MCF 10A (cell line): ENCODE data around the gene CCNL2. TPM values are rescaled to one million over a fixed set of nuclear protein-coding genes. Genes with fewer than 3 reads are reported as not detected.
A peak's percentile ranks its signal among the peaks of the same experiment; 100 is the strongest.

ENCODE experiments used
- BruUV-seq: library from RNA; stranded (reverse); fragments of 400-500 nt; replicated peaks from 2 replicates; lab custom pipeline; 2021; lab: Mats Ljungman, UMichigan
- CTCF ChIA-PET: fragments of 300-600 bp; sonication (Branson Sonifier 250); formaldehyde crosslinking; extraction: SDS; loops from one replicate; lab custom pipeline; 2021; ENCODE audit warnings: antibody characterized with exemption, inconsistent platforms; lab: Yijun Ruan, JAX
- POLR2A ChIA-PET: fragments of 300-600, 350-650 bp; sonication (Branson Sonifier 250); formaldehyde crosslinking; extraction: SDS; loops from one replicate; lab custom pipeline; 2020; ENCODE audit warnings: antibody characterized with exemption, inconsistent platforms; lab: Yijun Ruan, JAX
- DNase-seq: peaks from one replicate; pipeline ENCODE4 v3.0.0-alpha.2; 2018; ENCODE audit not compliant: unreplicated experiment
- H3K27ac Mint-ChIP-seq: one replicate; pipeline ENCODE4 v1.8.0; 2022; ENCODE audit warnings: mild to moderate bottlenecking, low read depth, mixed read lengths; ENCODE audit not compliant: unreplicated experiment
- H3K27me3 Mint-ChIP-seq: one replicate; pipeline ENCODE4 v1.8.0; 2022; ENCODE audit warnings: mixed read lengths; ENCODE audit not compliant: insufficient read depth, unreplicated experiment
- H3K36me3 Mint-ChIP-seq: one replicate; pipeline ENCODE4 v1.8.0; 2022; ENCODE audit warnings: mild to moderate bottlenecking, moderate library complexity, mixed read lengths; ENCODE audit not compliant: insufficient read depth, unreplicated experiment
- H3K4me1 Mint-ChIP-seq: one replicate; pipeline ENCODE4 v1.8.0; 2022; ENCODE audit warnings: mixed read lengths; ENCODE audit not compliant: insufficient read depth, unreplicated experiment
- H3K4me3 Mint-ChIP-seq: one replicate; pipeline ENCODE4 v1.8.0; 2022; ENCODE audit warnings: mild to moderate bottlenecking, moderate library complexity, mixed read lengths; ENCODE audit not compliant: unreplicated experiment
- H3K9me3 Mint-ChIP-seq: one replicate; pipeline ENCODE4 v1.8.0; 2022; ENCODE audit warnings: mixed read lengths; ENCODE audit not compliant: unreplicated experiment
- intact Hi-C: fragments of 100-400 bp; cut with micrococcal nuclease; formaldehyde crosslinking; loops from 2 replicates; pipeline ENCODE4 v1.14.1; 2022
- total RNA-seq: library from RNA; stranded (reverse); gene quantifications from 2 replicates; pipeline ENCODE4 v1.2.3, GENCODE V29; 2022
- TF ChIP-seq, protein P1 (sequence below): fragments of 200-600 bp; IDR thresholded peaks from one replicate; pipeline ENCODE4 v1.8.0; 2022; ENCODE audit warnings: antibody characterized with exemption, mild to moderate bottlenecking; ENCODE audit not compliant: unreplicated experiment

The CCNL2 gene
- total RNA-seq, 1 experiment from 2014 or later, result 248 TPM

DNA sequence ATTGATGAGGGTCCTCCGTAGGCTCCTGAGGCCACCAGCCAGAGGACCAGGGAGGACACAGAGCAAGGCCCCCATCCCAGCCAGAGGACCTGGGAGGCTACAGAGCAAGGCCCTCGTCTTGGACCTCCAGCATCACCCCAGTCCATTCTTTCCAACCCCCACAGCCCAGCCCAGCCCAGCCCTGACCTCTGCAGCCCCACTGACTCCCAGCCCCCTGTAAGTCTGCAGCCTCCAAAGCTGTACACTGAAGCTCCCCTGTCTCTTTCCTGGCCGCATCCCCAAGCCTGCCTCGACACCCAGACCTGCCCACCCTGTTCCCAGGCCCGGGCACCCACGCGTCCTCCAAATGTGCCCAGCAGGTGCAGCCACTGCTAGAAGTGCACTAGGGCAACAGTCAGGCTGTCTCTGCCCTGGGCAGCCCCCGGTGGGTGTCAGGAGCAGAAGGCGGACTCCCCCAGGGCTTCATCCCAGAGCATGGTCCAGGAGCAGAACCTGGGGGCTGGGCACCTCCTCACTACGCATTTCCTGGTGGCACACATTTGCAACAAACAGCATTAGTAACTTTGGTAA, 52.0 kb downstream of the CCNL2 start:
- H3K4me3 Mint-ChIP-seq, result peak overlapping the region; percentile 79
- intact Hi-C loops, result no loop called here
- H3K27me3 Mint-ChIP-seq, result no peaks in the 10 kb centered on the region
- ChIA-PET CTCF (interaction anchor here (0.5 to 1.2 kb wide), 10 partner anchors 28 to 364 kb away, joined by 3 to 7 read pairs (median 4); partner anchors contain the start of gene AURKAIP1), POLR2A (interaction anchor here (0.6 to 5.7 kb wide), 14 partner anchors 9 to 326 kb away, joined by 3 to 47 read pairs (median 5); partner anchors contain the start of genes AURKAIP1 and CCNL2)
- no TSS peak for BruUV-seq
- peaks cover 16% of the 10 kb centered on the region for H3K36me3 Mint-ChIP-seq
- H3K4me1 Mint-ChIP-seq, result peaks cover 13% of the 10 kb centered on the region
- TF ChIP-seq, protein P1, sequence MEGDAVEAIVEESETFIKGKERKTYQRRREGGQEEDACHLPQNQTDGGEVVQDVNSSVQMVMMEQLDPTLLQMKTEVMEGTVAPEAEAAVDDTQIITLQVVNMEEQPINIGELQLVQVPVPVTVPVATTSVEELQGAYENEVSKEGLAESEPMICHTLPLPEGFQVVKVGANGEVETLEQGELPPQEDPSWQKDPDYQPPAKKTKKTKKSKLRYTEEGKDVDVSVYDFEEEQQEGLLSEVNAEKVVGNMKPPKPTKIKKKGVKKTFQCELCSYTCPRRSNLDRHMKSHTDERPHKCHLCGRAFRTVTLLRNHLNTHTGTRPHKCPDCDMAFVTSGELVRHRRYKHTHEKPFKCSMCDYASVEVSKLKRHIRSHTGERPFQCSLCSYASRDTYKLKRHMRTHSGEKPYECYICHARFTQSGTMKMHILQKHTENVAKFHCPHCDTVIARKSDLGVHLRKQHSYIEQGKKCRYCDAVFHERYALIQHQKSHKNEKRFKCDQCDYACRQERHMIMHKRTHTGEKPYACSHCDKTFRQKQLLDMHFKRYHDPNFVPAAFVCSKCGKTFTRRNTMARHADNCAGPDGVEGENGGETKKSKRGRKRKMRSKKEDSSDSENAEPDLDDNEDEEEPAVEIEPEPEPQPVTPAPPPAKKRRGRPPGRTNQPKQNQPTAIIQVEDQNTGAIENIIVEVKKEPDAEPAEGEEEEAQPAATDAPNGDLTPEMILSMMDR, result no peak
- no peak for DNase-seq
- H3K27ac Mint-ChIP-seq, result peak overlapping the region; percentile 84
- H3K9me3 Mint-ChIP-seq, result no peaks in the 10 kb centered on the region

DNA sequence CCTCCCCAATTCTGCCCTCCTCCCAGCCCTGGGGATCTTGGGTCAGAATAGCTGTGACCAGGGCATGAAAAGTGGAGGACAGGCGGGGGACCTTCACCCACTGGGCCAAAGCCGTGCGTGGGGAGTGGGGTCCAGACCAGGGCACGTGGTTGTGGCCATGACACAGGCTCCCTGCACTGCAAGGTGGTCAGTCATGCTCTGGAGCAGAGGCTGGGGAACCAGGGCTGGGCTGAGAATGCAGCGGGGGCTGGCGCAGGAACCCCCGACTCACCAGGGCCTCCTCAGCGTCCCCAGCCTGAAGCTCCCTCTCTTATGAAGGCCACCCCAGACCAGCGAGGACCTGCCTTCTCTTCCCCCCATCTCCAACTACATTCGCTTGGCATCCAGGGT, 52.6 kb downstream of the CCNL2 start:
- DNase-seq, result no peak
- Mint-ChIP-seq H3K4me1 (peaks cover 13% of the 10 kb centered on the region), H3K27ac (peak overlapping the region; percentile 84), H3K4me3 (peak overlapping the region; percentile 79), H3K27me3 (no peaks in the 10 kb centered on the region), H3K9me3 (no peaks in the 10 kb centered on the region), H3K36me3 (peaks cover 17% of the 10 kb centered on the region)
- TF ChIP-seq, protein P1, result no peak
- ChIA-PET CTCF (interaction anchor here (0.7 to 1.4 kb wide), 6 partner anchors 25 to 363 kb away, joined by 3 to 7 read pairs (median 4); no protein-coding TSS in a partner anchor), POLR2A (interaction anchor here (0.6 to 5.7 kb wide), 8 partner anchors 14 to 175 kb away, joined by 3 to 47 read pairs (median 14); partner anchors contain the start of genes AURKAIP1 and CCNL2)
- no TSS peak for BruUV-seq
- intact Hi-C loops, result no loop called here

DNA sequence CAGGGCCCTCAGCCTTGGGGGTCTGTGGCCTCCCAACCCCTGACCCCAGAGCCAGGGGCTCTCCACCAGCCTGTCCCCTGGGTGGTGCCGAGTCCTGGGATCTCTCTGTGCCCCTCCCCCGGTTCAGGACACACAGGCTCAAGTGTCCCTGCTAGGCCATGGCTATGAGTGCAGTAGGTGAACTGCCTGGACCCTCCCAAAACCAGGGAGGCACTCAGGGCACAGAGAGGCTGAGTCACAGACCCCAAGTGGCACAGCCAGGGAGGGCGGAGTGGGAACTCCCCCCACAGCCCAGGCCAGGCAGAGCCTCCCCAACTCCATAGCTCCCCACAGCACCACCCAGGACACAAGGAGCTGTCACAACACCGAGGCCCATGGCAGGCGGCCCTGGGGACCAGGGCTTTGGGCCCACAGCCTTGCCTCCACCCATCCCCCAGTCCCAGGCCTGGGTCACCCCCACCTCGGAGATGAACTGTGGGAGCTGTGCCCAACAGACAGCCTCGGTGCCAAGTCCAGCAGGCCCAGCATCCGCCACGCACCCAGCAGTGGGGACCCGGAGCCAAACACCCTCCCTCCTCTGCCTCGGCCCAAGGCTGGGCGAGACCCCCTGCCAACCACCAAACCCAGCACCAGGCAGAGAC, 53.2 kb downstream of the CCNL2 start:
- ChIA-PET CTCF (interaction anchor here (0.6 to 1.4 kb wide), 7 partner anchors 11 to 223 kb away, joined by 3 to 7 read pairs (median 4); no protein-coding TSS in a partner anchor), POLR2A (interaction anchor here (0.6 to 5.7 kb wide), 7 partner anchors 13 to 63 kb away, joined by 3 to 47 read pairs (median 21); partner anchors contain the start of genes AURKAIP1 and CCNL2)
- H3K36me3 Mint-ChIP-seq, result peaks cover 22% of the 10 kb centered on the region
- peaks cover 13% of the 10 kb centered on the region for H3K4me1 Mint-ChIP-seq
- BruUV-seq, result no TSS peak
- DNase-seq, result peak; percentile 59
- H3K4me3 Mint-ChIP-seq, result peak overlapping the region; percentile 79
- H3K27ac Mint-ChIP-seq, result peak overlapping the region; percentile 84
- intact Hi-C loops, result no loop called here
- no peaks in the 10 kb centered on the region for H3K9me3 Mint-ChIP-seq
- TF ChIP-seq, protein P1, result no peak
- no peaks in the 10 kb centered on the region for H3K27me3 Mint-ChIP-seq

DNA sequence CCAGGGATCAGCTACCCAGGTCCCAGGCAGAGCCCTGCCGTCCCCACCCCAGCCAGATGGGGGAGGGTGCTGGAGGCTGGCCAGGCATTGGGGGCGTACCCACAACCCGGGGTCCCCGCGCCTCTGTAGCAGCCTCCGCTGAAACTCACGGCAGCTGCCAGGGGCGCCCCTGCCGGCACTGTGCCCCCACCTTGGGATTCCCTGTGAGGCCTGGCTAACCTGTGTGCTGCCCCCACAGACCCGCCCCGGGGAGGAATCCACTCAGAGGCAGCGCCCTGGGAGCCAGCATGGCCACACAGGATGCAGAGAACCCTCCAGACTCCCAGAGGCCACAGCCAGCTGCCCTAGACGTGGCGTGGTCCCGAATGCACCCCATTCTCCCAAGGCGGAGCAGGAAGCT, 53.8 kb downstream of the CCNL2 start:
- intact Hi-C loops, result no loop called here
- no TSS peak for BruUV-seq
- TF ChIP-seq, protein P1, result no peak
- CTCF ChIA-PET, result interaction anchor here (0.6 to 1.4 kb wide), 5 partner anchors 11 to 440 kb away, joined by 3 to 7 read pairs (median 4); no protein-coding TSS in a partner anchor
- H3K4me1 Mint-ChIP-seq, result peaks cover 13% of the 10 kb centered on the region
- peaks cover 28% of the 10 kb centered on the region for H3K36me3 Mint-ChIP-seq
- no peak overlapping the region for H3K27ac Mint-ChIP-seq
- H3K4me3 Mint-ChIP-seq, result peak overlapping the region; percentile 79
- DNase-seq, result no peak
- POLR2A ChIA-PET, result interaction anchor here (0.8 to 5.7 kb wide), 4 partner anchors 20 to 54 kb away, joined by 4 to 47 read pairs (median 21); partner anchors contain the start of genes AURKAIP1 and CCNL2
- H3K9me3 Mint-ChIP-seq, result no peaks in the 10 kb centered on the region
- H3K27me3 Mint-ChIP-seq, result no peaks in the 10 kb centered on the region
